ENCODE results near the gene ATOX1.
"Not testable (repeated sequence)": the region's sequence is repeated elsewhere in the genome, so short reads cannot be mapped to it uniquely, and the experiment has no call there.

ATOX1 gene

GRCh38 chr5:151724360-151724759 is 34.1 kb downstream of the ATOX1 start:
- no peak for DNase-seq

GRCh38 chr5:151722546-151722945 is 35.9 kb downstream of the ATOX1 start:
- no peak for DNase-seq

- no peak for DNase-seq
Observed at GRCh38 chr5:151721812-151722391, 36.5 kb downstream of the ATOX1 start.

GRCh38 chr5:151721087-151721646 is 37.3 kb downstream of the ATOX1 start:
- DNase-seq = no peak

GRCh38 chr5:151720215-151720614 is 38.2 kb downstream of the ATOX1 start:
- DNase-seq = no peak

- DNase-seq = no peak
Observed at GRCh38 chr5:151719228-151720000, 39.0 kb downstream of the ATOX1 start.

GRCh38 chr5:151718646-151719045 is 39.8 kb downstream of the ATOX1 start:
- DNase-seq = no peak

GRCh38 chr5:151718153-151718552 is 40.3 kb downstream of the ATOX1 start:
- DNase-seq = no peak

- DNase-seq = no peak
Observed at GRCh38 chr5:151717416-151717815, 41.0 kb downstream of the ATOX1 start.

GRCh38 chr5:151709109-151709735 is 49.2 kb downstream of the ATOX1 start:
- no peak for DNase-seq

GRCh38 chr5:151708126-151708525 is 50.3 kb downstream of the ATOX1 start:
- no peak for DNase-seq

GRCh38 chr5:151707567-151707966 is 50.9 kb downstream of the ATOX1 start:
- DNase-seq = no peak

GRCh38 chr5:151706906-151707305 is 51.5 kb downstream of the ATOX1 start:
- DNase-seq = no peak

GRCh38 chr5:151703780-151704179 is 54.7 kb downstream of the ATOX1 start:
- no peak for DNase-seq

GRCh38 chr5:151703227-151703626 is 55.2 kb downstream of the ATOX1 start:
- no peak for DNase-seq

GRCh38 chr5:151700820-151701219 is 57.6 kb downstream of the ATOX1 start:
- no peak for DNase-seq

GRCh38 chr5:151700296-151700695 is 58.1 kb downstream of the ATOX1 start:
- DNase-seq = no peak

- no peak for DNase-seq
Observed at GRCh38 chr5:151699071-151699901, 59.1 kb downstream of the ATOX1 start.

- not testable (repeated sequence) for DNase-seq
Observed at GRCh38 chr5:151698081-151698480, 60.4 kb downstream of the ATOX1 start.

- no peak for DNase-seq
Observed at GRCh38 chr5:151697452-151697851, 61.0 kb downstream of the ATOX1 start.

GRCh38 chr5:151696470-151697061 is 61.9 kb downstream of the ATOX1 start:
- no peak for DNase-seq

GRCh38 chr5:151695464-151695863 is 63.0 kb downstream of the ATOX1 start:
- DNase-seq = no peak
